ENCODE data around the gene ATP7B.
"Not testable (repeated sequence)": the region's sequence is repeated elsewhere in the genome, so short reads cannot be mapped to it uniquely, and the experiment has no call there.

ATP7B gene

DNA sequence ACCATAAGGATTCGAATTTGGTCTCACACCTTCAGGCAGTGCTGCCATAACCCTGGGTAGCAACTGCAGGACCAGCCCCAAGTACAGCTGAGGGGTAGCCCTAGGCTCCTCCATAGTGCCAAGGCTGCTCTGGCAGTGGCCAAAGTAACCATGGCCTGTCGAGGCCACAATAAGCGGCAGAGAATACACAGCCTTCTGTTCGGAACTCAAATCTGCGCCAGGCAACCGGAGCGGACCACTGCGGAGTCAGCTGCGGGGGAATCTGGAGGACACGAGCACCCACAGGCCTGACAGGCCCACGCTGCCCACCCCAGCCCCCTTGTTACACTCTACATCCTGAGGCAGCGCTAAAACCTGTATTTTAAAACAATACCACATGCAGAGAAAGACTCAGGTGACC is 100.7 kb downstream of the ATP7B start:
- Histone ChIP-seq H3K27ac (ENCODE audit: insufficient read depth in 1 of 2, low read depth in 1 of 2, low read length in 2 of 2, poor library complexity in 1 of 2, severe bottlenecking in 2 of 2) (no peak overlapping the region), H3K4me3 (ENCODE audit: control insufficient read depth in 1 of 7, extremely low read depth in 1 of 7, insufficient read depth in 4 of 7, low read depth in 2 of 7, low read length in 6 of 7) (no peak overlapping the region), H3K36me3 (ENCODE audit: control insufficient read depth in 4 of 4, insufficient read depth in 4 of 4, low read length in 3 of 4) (no peaks in the 10 kb centered on the region), H3K4me1 (ENCODE audit: control extremely low read depth in 1 of 4, control insufficient read depth in 4 of 4, insufficient read depth in 4 of 4, low read length in 3 of 4) (peaks cover 0 to 48% (median 19%) of the 10 kb centered on the region in 4 experiments), H3K27me3 (replicated peaks in 2 of 5; ENCODE audit: control insufficient read depth in 4 of 5, insufficient read depth in 5 of 5, low read length in 4 of 5) (no peaks in the 10 kb centered on the region), H3K9me3 (ENCODE audit: control extremely low read depth in 1 of 5, control insufficient read depth in 4 of 5, insufficient read depth in 2 of 5, low read depth in 1 of 5, low read length in 4 of 5) (no peaks in the 10 kb centered on the region)
- no peak for DNase-seq
- ChIA-PET CTCF (interaction anchor here (0.8 to 2.8 kb wide), 6 partner anchors 8 to 90 kb away, joined by 3 to 9 read pairs (median 4); no protein-coding TSS in a partner anchor), POLR2A (no interaction called here)
- WGBS (ENCODE audit: insufficient coverage), result over 99% methylated on average over 10 of the region's 12 CpGs

DNA sequence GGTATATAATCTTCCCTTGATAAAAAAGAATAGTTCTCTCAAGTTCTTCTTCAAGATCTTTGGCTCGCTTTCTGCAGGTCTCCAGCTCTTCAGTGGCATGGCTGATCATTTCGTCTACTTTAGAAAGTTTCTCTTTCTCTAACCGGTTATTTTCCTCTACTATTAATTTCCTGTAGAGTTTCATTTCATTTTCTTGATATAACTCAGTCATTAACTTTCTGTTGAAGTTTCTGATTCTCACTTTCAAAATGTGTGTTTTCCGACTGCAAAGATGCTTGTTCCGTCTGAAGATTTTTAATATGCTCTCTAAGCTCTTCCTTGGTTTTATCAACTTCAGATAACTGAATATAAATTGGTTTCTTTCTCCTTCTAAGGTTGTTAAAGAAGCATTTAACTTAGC is 102.0 kb downstream of the ATP7B start:
- peaks cover 0 to 58% (median 22%) of the 10 kb centered on the region in 4 experiments for H3K4me1 ChIP-seq (ENCODE audit: control extremely low read depth in 1 of 4, control insufficient read depth in 4 of 4, insufficient read depth in 4 of 4, low read length in 3 of 4)
- H3K27me3 ChIP-seq (replicated peaks in 2 of 5; ENCODE audit: control insufficient read depth in 4 of 5, insufficient read depth in 5 of 5, low read length in 4 of 5); H3K9me3 ChIP-seq (ENCODE audit: control extremely low read depth in 1 of 5, control insufficient read depth in 4 of 5, insufficient read depth in 2 of 5, low read depth in 1 of 5, low read length in 4 of 5); H3K4me3 ChIP-seq (ENCODE audit: control insufficient read depth in 1 of 7, extremely low read depth in 1 of 7, insufficient read depth in 4 of 7, low read depth in 2 of 7, low read length in 6 of 7); H3K27ac ChIP-seq (ENCODE audit: insufficient read depth in 1 of 2, low read depth in 1 of 2, low read length in 2 of 2, poor library complexity in 1 of 2, severe bottlenecking in 2 of 2); DNase-seq; H3K36me3 ChIP-seq (ENCODE audit: control insufficient read depth in 4 of 4, insufficient read depth in 4 of 4, low read length in 3 of 4); POLR2A ChIA-PET: not testable (repeated sequence)
- CTCF ChIA-PET, result interaction anchor here (1.8 to 2.8 kb wide), 2 partner anchors 14 to 20 kb away, joined by 6 to 8 read pairs; no protein-coding TSS in a partner anchor
- WGBS (ENCODE audit: insufficient coverage), result 100% methylated on average over 2 of the region's 5 CpGs

- Histone ChIP-seq H3K36me3 (ENCODE audit: control insufficient read depth in 4 of 4, insufficient read depth in 4 of 4, low read length in 3 of 4) (no peaks in the 10 kb centered on the region), H3K27ac (ENCODE audit: insufficient read depth in 1 of 2, low read depth in 1 of 2, low read length in 2 of 2, poor library complexity in 1 of 2, severe bottlenecking in 2 of 2) (no peak overlapping the region), H3K9me3 (ENCODE audit: control extremely low read depth in 1 of 5, control insufficient read depth in 4 of 5, insufficient read depth in 2 of 5, low read depth in 1 of 5, low read length in 4 of 5) (no peaks in the 10 kb centered on the region), H3K4me3 (ENCODE audit: control insufficient read depth in 1 of 7, extremely low read depth in 1 of 7, insufficient read depth in 4 of 7, low read depth in 2 of 7, low read length in 6 of 7) (no peak overlapping the region), H3K27me3 (replicated peaks in 2 of 5; ENCODE audit: control insufficient read depth in 4 of 5, insufficient read depth in 5 of 5, low read length in 4 of 5) (no peaks in the 10 kb centered on the region), H3K4me1 (ENCODE audit: control extremely low read depth in 1 of 4, control insufficient read depth in 4 of 4, insufficient read depth in 4 of 4, low read length in 3 of 4) (peaks cover 0 to 56% (median 15%) of the 10 kb centered on the region in 4 experiments)
- DNase-seq, result no peak
- CTCF ChIA-PET, result interaction anchor here (0.9 to 2.1 kb wide), 3 partner anchors 11 to 17 kb away, joined by 3 to 7 read pairs (median 4); no protein-coding TSS in a partner anchor
- 91% methylated on average over 7 of the region's 8 CpGs for WGBS (ENCODE audit: insufficient coverage)
- POLR2A ChIA-PET, result no interaction called here
Observed at GRCh38 chr13:51907040-51907732, 104.1 kb downstream of the ATP7B start.

- H3K36me3 ChIP-seq (ENCODE audit: control insufficient read depth in 4 of 4, insufficient read depth in 4 of 4, low read length in 3 of 4), result no peaks in the 10 kb centered on the region
- H3K9me3 ChIP-seq (ENCODE audit: control extremely low read depth in 1 of 5, control insufficient read depth in 4 of 5, insufficient read depth in 2 of 5, low read depth in 1 of 5, low read length in 4 of 5), result no peaks in the 10 kb centered on the region
- no peak overlapping the region for H3K27ac ChIP-seq (ENCODE audit: insufficient read depth in 1 of 2, low read depth in 1 of 2, low read length in 2 of 2, poor library complexity in 1 of 2, severe bottlenecking in 2 of 2)
- no peaks in the 10 kb centered on the region for H3K27me3 ChIP-seq (replicated peaks in 2 of 5; ENCODE audit: control insufficient read depth in 4 of 5, insufficient read depth in 5 of 5, low read length in 4 of 5)
- H3K4me1 ChIP-seq (ENCODE audit: control extremely low read depth in 1 of 4, control insufficient read depth in 4 of 4, insufficient read depth in 4 of 4, low read length in 3 of 4), result peaks cover 0 to 56% (median 10%) of the 10 kb centered on the region in 4 experiments
- 92% methylated on average over 3 of the region's 3 CpGs for WGBS (ENCODE audit: insufficient coverage)
- no peak for DNase-seq
- POLR2A ChIA-PET, result no interaction called here
- H3K4me3 ChIP-seq (ENCODE audit: control insufficient read depth in 1 of 7, extremely low read depth in 1 of 7, insufficient read depth in 4 of 7, low read depth in 2 of 7, low read length in 6 of 7), result no peak overlapping the region
- CTCF ChIA-PET, result interaction anchor here (0.9 to 2.1 kb wide), 3 partner anchors 11 to 17 kb away, joined by 3 to 7 read pairs (median 4); no protein-coding TSS in a partner anchor
Observed at GRCh38 chr13:51906581-51906980, 104.7 kb downstream of the ATP7B start.

DNA sequence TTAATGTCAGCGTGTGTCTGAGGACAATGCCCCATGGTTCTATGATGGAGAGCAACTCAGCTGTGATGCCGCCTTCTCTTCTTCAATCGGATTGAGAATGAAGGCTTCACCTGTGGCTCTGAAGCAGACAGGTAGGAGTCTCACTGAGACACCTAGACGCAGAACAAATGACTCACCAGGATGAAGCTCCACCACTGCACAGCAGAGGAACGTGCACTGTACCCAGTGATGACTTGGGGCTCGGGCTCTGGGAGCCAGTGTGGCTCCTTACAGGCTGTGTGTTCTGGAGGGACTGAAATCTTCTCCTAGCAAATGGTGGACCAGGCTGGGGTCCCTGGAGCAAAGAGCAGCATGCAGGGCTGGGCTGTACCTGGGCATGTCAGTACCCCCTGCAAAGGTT is 105.5 kb downstream of the ATP7B start:
- Histone ChIP-seq H3K27me3 (replicated peaks in 2 of 5; ENCODE audit: control insufficient read depth in 4 of 5, insufficient read depth in 5 of 5, low read length in 4 of 5) (no peaks in the 10 kb centered on the region), H3K9me3 (ENCODE audit: control extremely low read depth in 1 of 5, control insufficient read depth in 4 of 5, insufficient read depth in 2 of 5, low read depth in 1 of 5, low read length in 4 of 5) (no peaks in the 10 kb centered on the region), H3K27ac (ENCODE audit: insufficient read depth in 1 of 2, low read depth in 1 of 2, low read length in 2 of 2, poor library complexity in 1 of 2, severe bottlenecking in 2 of 2) (no peak overlapping the region), H3K36me3 (ENCODE audit: control insufficient read depth in 4 of 4, insufficient read depth in 4 of 4, low read length in 3 of 4) (no peaks in the 10 kb centered on the region), H3K4me1 (ENCODE audit: control extremely low read depth in 1 of 4, control insufficient read depth in 4 of 4, insufficient read depth in 4 of 4, low read length in 3 of 4) (peaks cover 0 to 60% (median 9%) of the 10 kb centered on the region in 4 experiments), H3K4me3 (ENCODE audit: control insufficient read depth in 1 of 7, extremely low read depth in 1 of 7, insufficient read depth in 4 of 7, low read depth in 2 of 7, low read length in 6 of 7) (no peak overlapping the region)
- WGBS (ENCODE audit: insufficient coverage), result 90% methylated on average over 4 of the region's 6 CpGs
- no peak for DNase-seq
- CTCF ChIA-PET, result interaction anchor here (2.1 kb wide), 1 partner anchor 12 kb away, joined by 7 read pairs; no protein-coding TSS in a partner anchor
- POLR2A ChIA-PET, result no interaction called here

DNA sequence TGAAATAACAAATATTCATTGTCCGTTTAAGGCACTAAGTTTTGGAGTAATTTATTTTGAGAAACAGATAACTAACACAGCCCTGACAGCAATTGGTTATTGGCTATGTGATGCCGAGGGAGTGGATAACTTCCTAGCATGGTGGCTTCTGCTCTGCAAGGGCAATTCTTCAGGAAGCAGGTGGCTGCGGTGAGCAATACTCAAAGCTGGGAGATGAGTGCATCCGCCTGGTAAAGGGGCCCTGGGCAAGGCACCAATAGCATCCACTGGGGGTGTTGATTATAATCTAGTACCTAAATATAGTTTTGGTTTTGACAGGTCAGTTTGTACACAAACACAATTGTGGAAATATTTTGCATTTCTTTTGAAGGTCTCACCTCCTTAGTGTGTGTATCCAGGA is 108.5 kb downstream of the ATP7B start:
- Histone ChIP-seq H3K9me3 (ENCODE audit: control extremely low read depth in 1 of 5, control insufficient read depth in 4 of 5, insufficient read depth in 2 of 5, low read depth in 1 of 5, low read length in 4 of 5) (no peaks in the 10 kb centered on the region), H3K4me3 (ENCODE audit: control insufficient read depth in 1 of 7, extremely low read depth in 1 of 7, insufficient read depth in 4 of 7, low read depth in 2 of 7, low read length in 6 of 7) (peak overlapping the region in 1 of 7 experiments; percentile 30), H3K27ac (ENCODE audit: insufficient read depth in 1 of 2, low read depth in 1 of 2, low read length in 2 of 2, poor library complexity in 1 of 2, severe bottlenecking in 2 of 2) (no peak overlapping the region), H3K27me3 (replicated peaks in 2 of 5; ENCODE audit: control insufficient read depth in 4 of 5, insufficient read depth in 5 of 5, low read length in 4 of 5) (no peaks in the 10 kb centered on the region), H3K36me3 (ENCODE audit: control insufficient read depth in 4 of 4, insufficient read depth in 4 of 4, low read length in 3 of 4) (no peaks in the 10 kb centered on the region), H3K4me1 (ENCODE audit: control extremely low read depth in 1 of 4, control insufficient read depth in 4 of 4, insufficient read depth in 4 of 4, low read length in 3 of 4) (peaks cover 0 to 69% (median 9%) of the 10 kb centered on the region in 4 experiments)
- DNase-seq, result peak; percentile 34 to 98 (median 93)
- 53% methylated on average over 3 of the region's 4 CpGs for WGBS (ENCODE audit: insufficient coverage)
- CTCF ChIA-PET, result interaction anchor here (1.6 to 2.2 kb wide), 5 partner anchors 8 to 225 kb away, joined by 3 to 9 read pairs (median 7); partner anchors contain the start of gene NEK5
- POLR2A ChIA-PET, result interaction anchor here (0.6 kb wide), 1 partner anchor 456 kb away, joined by 3 read pairs; no protein-coding TSS in a partner anchor

DNA sequence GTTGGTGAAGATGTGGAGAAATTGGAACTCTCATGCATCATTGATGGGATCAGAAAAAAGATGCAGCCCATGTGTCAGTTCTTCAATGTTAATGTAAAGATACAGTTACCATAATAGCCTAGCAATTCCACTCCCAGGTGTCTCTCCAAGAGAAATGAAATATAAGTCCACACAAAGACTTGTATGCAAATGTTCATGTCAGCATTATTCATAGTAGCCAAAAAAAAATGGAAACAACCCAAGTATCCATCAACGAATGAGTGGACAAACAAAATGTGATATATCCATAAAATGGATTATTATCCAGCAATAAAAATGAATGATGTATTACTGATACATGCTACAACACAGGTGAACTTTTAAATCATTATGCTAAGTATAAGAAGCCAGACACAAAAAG is 110.8 kb downstream of the ATP7B start:
- Histone ChIP-seq H3K4me3 (ENCODE audit: control insufficient read depth in 1 of 7, extremely low read depth in 1 of 7, insufficient read depth in 4 of 7, low read depth in 2 of 7, low read length in 6 of 7) (no peak overlapping the region), H3K36me3 (ENCODE audit: control insufficient read depth in 4 of 4, insufficient read depth in 4 of 4, low read length in 3 of 4) (no peaks in the 10 kb centered on the region), H3K27me3 (replicated peaks in 2 of 5; ENCODE audit: control insufficient read depth in 4 of 5, insufficient read depth in 5 of 5, low read length in 4 of 5) (no peaks in the 10 kb centered on the region), H3K4me1 (ENCODE audit: control extremely low read depth in 1 of 4, control insufficient read depth in 4 of 4, insufficient read depth in 4 of 4, low read length in 3 of 4) (peaks cover 0 to 64% (median 13%) of the 10 kb centered on the region in 4 experiments), H3K9me3 (ENCODE audit: control extremely low read depth in 1 of 5, control insufficient read depth in 4 of 5, insufficient read depth in 2 of 5, low read depth in 1 of 5, low read length in 4 of 5) (no peaks in the 10 kb centered on the region), H3K27ac (ENCODE audit: insufficient read depth in 1 of 2, low read depth in 1 of 2, low read length in 2 of 2, poor library complexity in 1 of 2, severe bottlenecking in 2 of 2) (no peak overlapping the region)
- ChIA-PET CTCF (interaction anchor here (2.2 kb wide), 1 partner anchor 8 kb away, joined by 7 read pairs; no protein-coding TSS in a partner anchor), POLR2A (no interaction called here)
- DNase-seq, result no peak
- no CpG with 5 or more reads among the region's 1 CpG for WGBS (ENCODE audit: insufficient coverage)

Data from common myeloid progenitor, CD34-positive (primary cell).